ENCODE data around the gene TFDP2. TPM values are rescaled to one million over a fixed set of nuclear protein-coding genes. Genes with fewer than 3 reads are reported as not detected.
A peak's percentile ranks its signal among the peaks of the same experiment; 100 is the strongest.

TFDP2 gene
- total and polyA plus RNA-seq, 9 of the 15 experiments (the other 6 are each of a cell fraction or from before 2014, with no cell fraction given): 95.6 to 179 (median 126) TPM

DNA sequence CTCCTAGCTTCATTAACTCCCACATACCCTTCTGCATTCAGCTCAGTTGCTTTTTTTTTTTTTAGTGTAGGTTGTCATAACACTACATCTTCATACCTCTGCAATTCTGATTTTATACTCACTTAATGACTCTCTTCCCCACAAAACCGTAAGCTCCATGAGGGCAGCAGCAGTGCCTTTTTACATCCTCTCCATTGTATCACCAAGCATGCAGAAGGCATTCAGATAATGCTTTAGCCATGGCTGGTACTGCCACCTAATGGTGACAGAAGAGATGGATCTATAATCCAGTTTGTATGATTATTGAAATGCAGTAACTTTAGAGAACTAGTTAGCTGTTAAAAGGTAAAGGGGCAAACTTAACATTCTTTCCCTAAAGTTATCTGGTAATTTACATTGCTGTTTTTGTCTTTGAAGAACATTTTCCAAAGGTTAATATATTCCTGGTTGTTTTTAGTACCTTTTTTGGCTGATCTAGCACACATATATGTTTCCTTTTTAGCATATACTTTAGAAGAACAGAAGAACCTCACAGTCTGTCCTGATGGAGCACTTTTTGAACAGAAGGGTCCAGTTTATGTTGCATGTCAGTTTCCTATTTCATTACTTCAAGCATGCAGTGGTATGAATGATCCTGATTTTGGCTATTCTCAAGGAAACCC, 236.1 kb downstream of the TFDP2 start:
- no peak overlapping the region for H2AFZ ChIP-seq (ENCODE audit: low read depth, low read length)
- ChIA-PET POLR2A (interaction anchor here (0.6 to 2.1 kb wide), 4 partner anchors 9 to 179 kb away, joined by 3 to 5 read pairs (median 4); no protein-coding TSS in a partner anchor), CTCF (ENCODE audit: low intra/inter-chr PET ratio) (interaction anchor here (0.6 to 0.8 kb wide), 2 partner anchors 267 to 454 kb away, joined by 3 read pairs; no protein-coding TSS in a partner anchor)
- intact Hi-C loops (cut with micrococcal nuclease): loop anchor here (1.0 to 10.0 kb wide), 3 partner anchors 36 to 338 kb away; partner anchors contain the start of genes ATP1B3 and RNF7
- no peaks in the 10 kb centered on the region for H3K79me2 ChIP-seq (ENCODE audit: control insufficient read depth, insufficient read depth, low read length)
- H3K9ac ChIP-seq (ENCODE audit: insufficient read depth in 1 of 2, low read depth in 2 of 2, low read length in 2 of 2): no peak overlapping the region
- 82% methylated on average over 1 of the region's 1 CpG for WGBS (ENCODE audit: insufficient coverage, low coverage, missing lambda C conversion rate)
- peak; percentile 82 for ATAC-seq
- H3K27me3 ChIP-seq (ENCODE audit: control insufficient read depth in 2 of 2, insufficient read depth in 2 of 2, low read length in 2 of 2): no peaks in the 10 kb centered on the region
- no peak overlapping the region for H3K27ac ChIP-seq (ENCODE audit: extremely low read depth, low read depth, low read length)
- peaks cover 88% of the 10 kb centered on the region for H3K36me3 ChIP-seq (ENCODE audit: control insufficient read depth, insufficient read depth, low read length)
- FAIRE-seq: peak; percentile 60
- DNase-seq (ENCODE audit: extremely low read depth in 1 of 4, low spot score in 3 of 4): peak; percentile 50 to 72 (median 54)
- no peak overlapping the region for H3K4me2 ChIP-seq (ENCODE audit: insufficient read depth, low read length)
- peaks cover 4% of the 10 kb centered on the region; the same call in 1 of the 2 replicates for H3K9me3 ChIP-seq (replicated peaks; ENCODE audit: control insufficient read depth, insufficient read depth, low read depth, low read length)
- H3K4me3 ChIP-seq: no peak overlapping the region
- in situ Hi-C loops (cut with MboI): no loop called here
- no peaks in the 10 kb centered on the region for H3K4me1 ChIP-seq (replicated peaks in 1 of 2; ENCODE audit: control insufficient read depth in 2 of 2, insufficient read depth in 2 of 2, low read length in 2 of 2)
- H4K20me1 ChIP-seq (replicated peaks; ENCODE audit: control insufficient read depth, insufficient read depth, low read length): no peaks in the 10 kb centered on the region
- BruUV-seq (replicated peaks): no TSS peak
- H3K9me1 ChIP-seq (ENCODE audit: control insufficient read depth, insufficient read depth, low read length): no peaks in the 10 kb centered on the region
- TF ChIP-seq TAF1 (IDR thresholded peaks at IDR 0.05; ENCODE audit: control insufficient read depth, extremely low read depth, insufficient read depth, low read length, severe bottlenecking) (no peak), ZNF121 (CRISPR knock-in tag; conservative IDR thresholded peaks at IDR 0.05) (no peak), MTA3 (IDR thresholded peaks at IDR 0.05; ENCODE audit: borderline replicate concordance) (0 out of 2 replicates have a peak, but pooled peaks have one; percentile 43), CBX3 (IDR thresholded peaks at IDR 0.05; ENCODE audit: borderline replicate concordance in 1 of 2, low read length in 2 of 2) (peak in 1 of 2 experiments; percentile 98; a peak in 2 of 3 replicates), ZKSCAN3 (CRISPR knock-in tag; IDR thresholded peaks at IDR 0.05) (no peak), ZNF507 (tag; conservative IDR thresholded peaks at IDR 0.05) (no peak), NFATC3 (IDR thresholded peaks at IDR 0.05) (no peak)
- TF ChIP-seq, protein P1, sequence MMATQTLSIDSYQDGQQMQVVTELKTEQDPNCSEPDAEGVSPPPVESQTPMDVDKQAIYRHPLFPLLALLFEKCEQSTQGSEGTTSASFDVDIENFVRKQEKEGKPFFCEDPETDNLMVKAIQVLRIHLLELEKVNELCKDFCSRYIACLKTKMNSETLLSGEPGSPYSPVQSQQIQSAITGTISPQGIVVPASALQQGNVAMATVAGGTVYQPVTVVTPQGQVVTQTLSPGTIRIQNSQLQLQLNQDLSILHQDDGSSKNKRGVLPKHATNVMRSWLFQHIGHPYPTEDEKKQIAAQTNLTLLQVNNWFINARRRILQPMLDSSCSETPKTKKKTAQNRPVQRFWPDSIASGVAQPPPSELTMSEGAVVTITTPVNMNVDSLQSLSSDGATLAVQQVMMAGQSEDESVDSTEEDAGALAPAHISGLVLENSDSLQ (IDR thresholded peaks at IDR 0.05): no peak
- TF ChIP-seq, protein P2, sequence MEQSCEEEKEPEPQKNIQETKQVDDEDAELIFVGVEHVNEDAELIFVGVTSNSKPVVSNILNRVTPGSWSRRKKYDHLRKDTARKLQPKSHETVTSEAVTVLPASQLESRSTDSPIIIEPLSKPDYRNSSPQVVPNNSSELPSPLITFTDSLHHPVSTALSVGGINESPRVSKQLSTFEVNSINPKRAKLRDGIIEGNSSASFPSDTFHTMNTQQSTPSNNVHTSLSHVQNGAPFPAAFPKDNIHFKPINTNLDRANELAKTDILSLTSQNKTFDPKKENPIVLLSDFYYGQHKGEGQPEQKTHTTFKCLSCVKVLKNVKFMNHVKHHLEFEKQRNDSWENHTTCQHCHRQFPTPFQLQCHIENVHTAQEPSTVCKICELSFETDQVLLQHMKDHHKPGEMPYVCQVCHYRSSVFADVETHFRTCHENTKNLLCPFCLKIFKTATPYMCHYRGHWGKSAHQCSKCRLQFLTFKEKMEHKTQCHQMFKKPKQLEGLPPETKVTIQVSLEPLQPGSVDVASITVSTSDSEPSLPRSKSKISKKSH (CRISPR knock-in tag; IDR thresholded peaks at IDR 0.05): peak; percentile 20; the same call in 1 of the 2 replicates
- TF ChIP-seq, protein P3, sequence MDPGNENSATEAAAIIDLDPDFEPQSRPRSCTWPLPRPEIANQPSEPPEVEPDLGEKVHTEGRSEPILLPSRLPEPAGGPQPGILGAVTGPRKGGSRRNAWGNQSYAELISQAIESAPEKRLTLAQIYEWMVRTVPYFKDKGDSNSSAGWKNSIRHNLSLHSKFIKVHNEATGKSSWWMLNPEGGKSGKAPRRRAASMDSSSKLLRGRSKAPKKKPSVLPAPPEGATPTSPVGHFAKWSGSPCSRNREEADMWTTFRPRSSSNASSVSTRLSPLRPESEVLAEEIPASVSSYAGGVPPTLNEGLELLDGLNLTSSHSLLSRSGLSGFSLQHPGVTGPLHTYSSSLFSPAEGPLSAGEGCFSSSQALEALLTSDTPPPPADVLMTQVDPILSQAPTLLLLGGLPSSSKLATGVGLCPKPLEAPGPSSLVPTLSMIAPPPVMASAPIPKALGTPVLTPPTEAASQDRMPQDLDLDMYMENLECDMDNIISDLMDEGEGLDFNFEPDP (CRISPR knock-in tag; IDR thresholded peaks at IDR 0.05): no peak
- TF ChIP-seq, protein P4, sequence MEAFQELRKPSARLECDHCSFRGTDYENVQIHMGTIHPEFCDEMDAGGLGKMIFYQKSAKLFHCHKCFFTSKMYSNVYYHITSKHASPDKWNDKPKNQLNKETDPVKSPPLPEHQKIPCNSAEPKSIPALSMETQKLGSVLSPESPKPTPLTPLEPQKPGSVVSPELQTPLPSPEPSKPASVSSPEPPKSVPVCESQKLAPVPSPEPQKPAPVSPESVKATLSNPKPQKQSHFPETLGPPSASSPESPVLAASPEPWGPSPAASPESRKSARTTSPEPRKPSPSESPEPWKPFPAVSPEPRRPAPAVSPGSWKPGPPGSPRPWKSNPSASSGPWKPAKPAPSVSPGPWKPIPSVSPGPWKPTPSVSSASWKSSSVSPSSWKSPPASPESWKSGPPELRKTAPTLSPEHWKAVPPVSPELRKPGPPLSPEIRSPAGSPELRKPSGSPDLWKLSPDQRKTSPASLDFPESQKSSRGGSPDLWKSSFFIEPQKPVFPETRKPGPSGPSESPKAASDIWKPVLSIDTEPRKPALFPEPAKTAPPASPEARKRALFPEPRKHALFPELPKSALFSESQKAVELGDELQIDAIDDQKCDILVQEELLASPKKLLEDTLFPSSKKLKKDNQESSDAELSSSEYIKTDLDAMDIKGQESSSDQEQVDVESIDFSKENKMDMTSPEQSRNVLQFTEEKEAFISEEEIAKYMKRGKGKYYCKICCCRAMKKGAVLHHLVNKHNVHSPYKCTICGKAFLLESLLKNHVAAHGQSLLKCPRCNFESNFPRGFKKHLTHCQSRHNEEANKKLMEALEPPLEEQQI (IDR thresholded peaks at IDR 0.05): peak; percentile 60; the same call in 1 of the 2 replicates
- TF ChIP-seq, protein P5, sequence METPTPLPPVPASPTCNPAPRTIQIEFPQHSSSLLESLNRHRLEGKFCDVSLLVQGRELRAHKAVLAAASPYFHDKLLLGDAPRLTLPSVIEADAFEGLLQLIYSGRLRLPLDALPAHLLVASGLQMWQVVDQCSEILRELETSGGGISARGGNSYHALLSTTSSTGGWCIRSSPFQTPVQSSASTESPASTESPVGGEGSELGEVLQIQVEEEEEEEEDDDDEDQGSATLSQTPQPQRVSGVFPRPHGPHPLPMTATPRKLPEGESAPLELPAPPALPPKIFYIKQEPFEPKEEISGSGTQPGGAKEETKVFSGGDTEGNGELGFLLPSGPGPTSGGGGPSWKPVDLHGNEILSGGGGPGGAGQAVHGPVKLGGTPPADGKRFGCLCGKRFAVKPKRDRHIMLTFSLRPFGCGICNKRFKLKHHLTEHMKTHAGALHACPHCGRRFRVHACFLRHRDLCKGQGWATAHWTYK (CRISPR knock-in tag; IDR thresholded peaks at IDR 0.05): no peak

Data from K562 (cell line).